Glutamatergic neuron (in vitro differentiated cells): ENCODE results near the gene ZNF280D. TPM values are rescaled to one million over a fixed set of nuclear protein-coding genes. Genes with fewer than 3 reads are reported as not detected.

ENCODE experiments used
- DNase-seq: peaks from one replicate; pipeline ENCODE4 v3.0.0; 2022
- H3K27ac Mint-ChIP-seq: one replicate; pipeline ENCODE4 v1.8.0; 2020; ENCODE audit warnings: mild to moderate bottlenecking, mixed read lengths, inconsistent platforms; ENCODE audit not compliant: unreplicated experiment
- H3K27me3 Mint-ChIP-seq: one replicate; pipeline ENCODE4 v1.8.0; 2020; ENCODE audit warnings: mild to moderate bottlenecking, moderate library complexity, mixed read lengths, inconsistent platforms; ENCODE audit not compliant: unreplicated experiment
- H3K36me3 Mint-ChIP-seq: one replicate; pipeline ENCODE4 v1.8.0; 2020; ENCODE audit warnings: mild to moderate bottlenecking, mixed read lengths, inconsistent platforms; ENCODE audit not compliant: unreplicated experiment
- H3K4me1 Mint-ChIP-seq: one replicate; pipeline ENCODE4 v1.8.0; 2020; ENCODE audit warnings: mild to moderate bottlenecking, low read depth, mixed read lengths, inconsistent platforms; ENCODE audit not compliant: unreplicated experiment
- H3K4me3 Mint-ChIP-seq: one replicate; pipeline ENCODE4 v1.8.0; 2020; ENCODE audit warnings: mild to moderate bottlenecking, mixed read lengths, inconsistent platforms; ENCODE audit not compliant: unreplicated experiment
- H3K9me3 Mint-ChIP-seq: one replicate; pipeline ENCODE4 v1.8.0; 2020; ENCODE audit warnings: mild to moderate bottlenecking, moderate library complexity, mixed read lengths, inconsistent platforms; ENCODE audit not compliant: unreplicated experiment
- CTCF ChIP-seq: fragments of 200-600 bp; sonication (generic); IDR thresholded peaks from one replicate; pipeline ENCODE4 v1.5.0; 2021; ENCODE audit not compliant: partially characterized antibody, unreplicated experiment
- total RNA-seq: library from RNA; stranded (reverse); fragmentation: NEBNext Ultra II Directional; extraction: Animal tissue kit (Norgen Biotek cat#: 25700); gene quantifications from one replicate; pipeline ENCODE4 v1.2.1, GENCODE V29; 2021; ENCODE audit not compliant: unreplicated experiment

Gene ZNF280D
- total RNA-seq, 1 donor from 2014 or later: 35.9 TPM

GRCh38 chr15:56737791-56738190, 4.5 kb upstream of the ZNF280D start:
- DNase-seq: no peak
- Mint-ChIP-seq H3K27me3 (peaks cover 2% of the 10 kb centered on the region), H3K4me3 (no peak overlapping the region), H3K36me3 (no peaks in the 10 kb centered on the region), H3K9me3 (peaks cover 5% of the 10 kb centered on the region), H3K27ac (no peak overlapping the region), H3K4me1 (no peaks in the 10 kb centered on the region)
- no peak for TF ChIP-seq CTCF

GRCh38 chr15:56736881-56737707, 3.8 kb upstream of the ZNF280D start:
- Mint-ChIP-seq H3K9me3 (peaks cover 8% of the 10 kb centered on the region), H3K4me1 (no peaks in the 10 kb centered on the region)
- no peak for TF ChIP-seq CTCF

GRCh38 chr15:56736308-56736707, 3.0 kb upstream of the ZNF280D start:
- Mint-ChIP-seq H3K9me3 (peaks cover 8% of the 10 kb centered on the region), H3K27me3 (peaks cover 5% of the 10 kb centered on the region), H3K27ac (no peak overlapping the region), H3K36me3 (no peaks in the 10 kb centered on the region), H3K4me1 (no peaks in the 10 kb centered on the region), H3K4me3 (no peak overlapping the region)
- DNase-seq: no peak
- no peak for TF ChIP-seq CTCF

More at GRCh38 chr15:56736881-56737707, 3.8 kb upstream of the ZNF280D start:
- no peak for DNase-seq
- Mint-ChIP-seq H3K4me3 (no peak overlapping the region), H3K27ac (no peak overlapping the region), H3K36me3 (no peaks in the 10 kb centered on the region), H3K27me3 (peaks cover 5% of the 10 kb centered on the region)

- no peak for TF ChIP-seq CTCF
- Mint-ChIP-seq H3K27me3 (peaks cover 5% of the 10 kb centered on the region), H3K9me3 (peaks cover 8% of the 10 kb centered on the region), H3K4me3 (no peak overlapping the region), H3K4me1 (no peaks in the 10 kb centered on the region), H3K27ac (no peak overlapping the region), H3K36me3 (no peaks in the 10 kb centered on the region)
- DNase-seq: no peak
Observed at GRCh38 chr15:56735589-56735988, 2.3 kb upstream of the ZNF280D start.

GRCh38 chr15:56734013-56734635, 815 bp upstream of the ZNF280D start:
- peak overlapping the region; percentile 41 for H3K4me3 Mint-ChIP-seq
- no peak for DNase-seq
- peaks cover 5% of the 10 kb centered on the region for H3K27me3 Mint-ChIP-seq
- H3K27ac Mint-ChIP-seq: peak overlapping the region; percentile 20
- peaks cover 8% of the 10 kb centered on the region for H3K9me3 Mint-ChIP-seq
- no peaks in the 10 kb centered on the region for H3K4me1 Mint-ChIP-seq
- no peaks in the 10 kb centered on the region for H3K36me3 Mint-ChIP-seq
- TF ChIP-seq CTCF: no peak
